ENCODE measurements around the gene HOXB3. TPM values are rescaled to one million over a fixed set of nuclear protein-coding genes. Genes with fewer than 3 reads are reported as not detected.

The HOXB3 gene
- total and polyA plus RNA-seq, 8 donors, result 10.4 to 114 (median 89.4) TPM

GRCh38 chr17:48526608-48527546 lies 63.2 kb downstream of the HOXB3 start:
- peaks cover 21 to 93% of the 10 kb centered on the region in 2 donors for H3K27me3 ChIP-seq
- H3K9me3 ChIP-seq, result no peaks in the 10 kb centered on the region
- H3K27ac ChIP-seq, result no peak overlapping the region
- intact Hi-C loops (cut with DNase I), result no loop called here
- ATAC-seq (no peak), DNase-seq (peak in 2 of 4 donors; percentile 23 to 77)
- H3K4me3 ChIP-seq, result no peak overlapping the region
- H3K4me1 ChIP-seq, result no peaks in the 10 kb centered on the region
- no peaks in the 10 kb centered on the region for H3K36me3 ChIP-seq
- no peak for TF ChIP-seq CTCF (IDR thresholded peaks at IDR 0.05)

- no peak overlapping the region for H3K4me3 ChIP-seq
- H3K27me3 ChIP-seq, result peaks cover 18 to 86% of the 10 kb centered on the region in 2 donors
- intact Hi-C loops (cut with DNase I), result no loop called here
- no peaks in the 10 kb centered on the region for H3K36me3 ChIP-seq
- no peaks in the 10 kb centered on the region for H3K9me3 ChIP-seq
- no peak for TF ChIP-seq CTCF (IDR thresholded peaks at IDR 0.05)
- no peaks in the 10 kb centered on the region for H3K4me1 ChIP-seq
- ATAC-seq (no peak), DNase-seq (no peak)
- H3K27ac ChIP-seq, result no peak overlapping the region
These were observed 67.0 kb downstream of the HOXB3 start for GRCh38 chr17:48523010-48523409.

GRCh38 chr17:48522031-48522653 lies 67.9 kb downstream of the HOXB3 start:
- intact Hi-C loops (cut with DNase I), result no loop called here
- H3K9me3 ChIP-seq, result no peaks in the 10 kb centered on the region
- no peaks in the 10 kb centered on the region for H3K36me3 ChIP-seq
- H3K4me1 ChIP-seq, result no peaks in the 10 kb centered on the region
- no peak for TF ChIP-seq CTCF (IDR thresholded peaks at IDR 0.05)
- H3K4me3 ChIP-seq, result no peak overlapping the region
- H3K27ac ChIP-seq, result no peak overlapping the region
- DNase-seq (peak in 2 of 4 donors; percentile 37 to 73), ATAC-seq (peak; percentile 60)
- H3K27me3 ChIP-seq, result peaks cover 12 to 86% of the 10 kb centered on the region in 2 donors

- Histone ChIP-seq H3K4me1 (no peaks in the 10 kb centered on the region), H3K4me3 (no peak overlapping the region), H3K27ac (no peak overlapping the region), H3K27me3 (peaks cover 0 to 86% of the 10 kb centered on the region in 2 donors), H3K9me3 (no peaks in the 10 kb centered on the region), H3K36me3 (no peaks in the 10 kb centered on the region)
- DNase-seq, result no peak
- no peak for ATAC-seq
- no peak for TF ChIP-seq CTCF (IDR thresholded peaks at IDR 0.05)
- intact Hi-C loops (cut with DNase I), result no loop called here
These were observed 69.4 kb downstream of the HOXB3 start for GRCh38 chr17:48520631-48521079.

GRCh38 chr17:48519427-48519826 lies 70.6 kb downstream of the HOXB3 start:
- intact Hi-C loops (cut with DNase I), result no loop called here
- ATAC-seq (no peak), DNase-seq (no peak)
- H3K9me3 ChIP-seq, result no peaks in the 10 kb centered on the region
- no peaks in the 10 kb centered on the region for H3K36me3 ChIP-seq
- H3K4me3 ChIP-seq, result no peak overlapping the region
- no peaks in the 10 kb centered on the region for H3K4me1 ChIP-seq
- peaks cover 5 to 84% of the 10 kb centered on the region in 2 donors for H3K27me3 ChIP-seq
- no peak for TF ChIP-seq CTCF (IDR thresholded peaks at IDR 0.05)
- H3K27ac ChIP-seq, result no peak overlapping the region
